ENCODE results near the gene TDRD7. TPM values are rescaled to one million over a fixed set of nuclear protein-coding genes. Genes with fewer than 3 reads are reported as not detected.

The TDRD7 gene
- total and polyA plus RNA-seq, 9 of the 15 experiments (the other 6 are each of a cell fraction or from before 2014, with no cell fraction given) = 2.2 to 7.7 (median 5.2) TPM

GRCh38 chr9:97518909-97519307 lies 107.0 kb downstream of the TDRD7 start (continued):
- TF ChIP-seq RBBP5 (IDR thresholded peaks at IDR 0.05; ENCODE audit: borderline replicate concordance, insufficient read depth, low read length, poor library complexity, severe bottlenecking) = no peak
- no peak for TF ChIP-seq ZNF140 (CRISPR knock-in tag; IDR thresholded peaks at IDR 0.05)
- no peak for TF ChIP-seq ZNF512 (tag; IDR thresholded peaks at IDR 0.05)
- TF ChIP-seq STAG1 (CRISPR knock-in tag; IDR thresholded peaks at IDR 0.05; ENCODE audit: borderline replicate concordance) = no peak
- peak; percentile 58 for TF ChIP-seq PBX2 (CRISPR knock-in tag; IDR thresholded peaks at IDR 0.05; ENCODE audit: low read depth)
- peak; percentile 95 for TF ChIP-seq PBX2 (tag; conservative IDR thresholded peaks at IDR 0.05; ENCODE audit: low read depth)
- no peak for TF ChIP-seq RFX1 (IDR thresholded peaks at IDR 0.05)
- TF ChIP-seq ELK3 (CRISPR knock-in tag; IDR thresholded peaks at IDR 0.05) = no peak
- no peak for TF ChIP-seq ZNF184 (CRISPR knock-in tag; IDR thresholded peaks at IDR 0.05)
- TF ChIP-seq SP2 (IDR thresholded peaks at IDR 0.05; ENCODE audit: extremely low read depth, low read depth, low read length, poor library complexity, severe bottlenecking) = no peak
- TF ChIP-seq ARID3A (IDR thresholded peaks at IDR 0.05; ENCODE audit: borderline replicate concordance, low read depth, low read length) = no peak
- TF ChIP-seq FOXP1 (CRISPR knock-in tag; IDR thresholded peaks at IDR 0.05) = no peak
- no peak for TF ChIP-seq MCM7 (IDR thresholded peaks at IDR 0.05)
- TF ChIP-seq FOSL1 (tag; conservative IDR thresholded peaks at IDR 0.05) = peak; percentile 41; the same call in 1 of the 2 replicates
- no peak for TF ChIP-seq TRIM28 (IDR thresholded peaks at IDR 0.05)
- TF ChIP-seq MNT (conservative IDR thresholded peaks at IDR 0.05) = no peak
- no peak for TF ChIP-seq ZFP91 (CRISPR knock-in tag; IDR thresholded peaks at IDR 0.05)

Data from K562 (cell line).